Astrocyte of the cerebellum (primary cell): ENCODE data around the gene CHST11.

Experiments used
- DNase-seq: peaks from one replicate; pipeline ENCODE4 v3.0.0-alpha.2; 2011; ENCODE audit warnings: low read depth
- H3K4me3 ChIP-seq: 2 replicates; pipeline ENCODE4 v1.5.1; 2011; ENCODE audit warnings: mild to moderate bottlenecking, low read depth, low read length, moderate library complexity
- in situ Hi-C: cut with HindIII; loops from 2 replicates; pipeline ENCODE4 v1.10.0; 2017; ENCODE audit warnings: low sequenced_read_pairs
- TF ChIP-seq, protein P1 (sequence below): IDR thresholded peaks from 2 replicates; pipeline ENCODE4 v1.5.1; 2012; ENCODE audit warnings: low read length, low read depth, moderate library complexity, mild to moderate bottlenecking; ENCODE audit errors: missing control alignments

CHST11 gene

DNA sequence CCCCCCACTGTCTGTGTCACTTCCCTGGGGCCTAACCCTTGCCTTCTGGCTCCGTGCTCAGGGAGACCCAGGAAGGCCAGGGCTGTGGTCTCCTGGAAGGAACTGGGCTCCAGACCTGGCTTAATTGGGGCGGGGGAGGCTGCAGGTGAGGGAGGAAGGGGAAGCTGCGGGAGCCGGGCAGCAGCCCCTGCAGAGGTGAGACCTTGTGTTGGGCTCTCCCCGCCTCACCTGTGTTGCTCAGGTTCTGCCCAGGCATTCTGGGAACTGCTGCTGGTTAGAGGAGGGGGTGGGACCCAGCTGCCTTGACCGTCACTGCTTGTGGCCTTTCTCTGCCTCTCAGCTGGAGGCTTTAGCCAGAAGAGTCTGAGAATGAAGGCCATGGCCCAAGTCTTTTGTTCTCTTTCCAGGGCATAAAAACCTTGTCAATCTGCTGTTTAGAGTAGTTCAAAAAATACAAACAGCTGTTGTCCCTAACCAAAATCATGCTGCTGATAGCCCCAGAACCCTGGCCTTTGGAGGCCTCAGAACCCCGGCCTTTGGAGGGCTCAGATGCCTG, 247.6 kb downstream of the CHST11 start:
- in situ Hi-C loops, result no loop called here
- DNase-seq, result no peak
- TF ChIP-seq, protein P1, sequence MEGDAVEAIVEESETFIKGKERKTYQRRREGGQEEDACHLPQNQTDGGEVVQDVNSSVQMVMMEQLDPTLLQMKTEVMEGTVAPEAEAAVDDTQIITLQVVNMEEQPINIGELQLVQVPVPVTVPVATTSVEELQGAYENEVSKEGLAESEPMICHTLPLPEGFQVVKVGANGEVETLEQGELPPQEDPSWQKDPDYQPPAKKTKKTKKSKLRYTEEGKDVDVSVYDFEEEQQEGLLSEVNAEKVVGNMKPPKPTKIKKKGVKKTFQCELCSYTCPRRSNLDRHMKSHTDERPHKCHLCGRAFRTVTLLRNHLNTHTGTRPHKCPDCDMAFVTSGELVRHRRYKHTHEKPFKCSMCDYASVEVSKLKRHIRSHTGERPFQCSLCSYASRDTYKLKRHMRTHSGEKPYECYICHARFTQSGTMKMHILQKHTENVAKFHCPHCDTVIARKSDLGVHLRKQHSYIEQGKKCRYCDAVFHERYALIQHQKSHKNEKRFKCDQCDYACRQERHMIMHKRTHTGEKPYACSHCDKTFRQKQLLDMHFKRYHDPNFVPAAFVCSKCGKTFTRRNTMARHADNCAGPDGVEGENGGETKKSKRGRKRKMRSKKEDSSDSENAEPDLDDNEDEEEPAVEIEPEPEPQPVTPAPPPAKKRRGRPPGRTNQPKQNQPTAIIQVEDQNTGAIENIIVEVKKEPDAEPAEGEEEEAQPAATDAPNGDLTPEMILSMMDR, result no peak
- no peak overlapping the region for H3K4me3 ChIP-seq

GRCh38 chr12:104707194-104707593, 250.4 kb downstream of the CHST11 start:
- no peak overlapping the region for H3K4me3 ChIP-seq
- in situ Hi-C loops, result no loop called here
- TF ChIP-seq, protein P1, result no peak
- no peak for DNase-seq

DNA sequence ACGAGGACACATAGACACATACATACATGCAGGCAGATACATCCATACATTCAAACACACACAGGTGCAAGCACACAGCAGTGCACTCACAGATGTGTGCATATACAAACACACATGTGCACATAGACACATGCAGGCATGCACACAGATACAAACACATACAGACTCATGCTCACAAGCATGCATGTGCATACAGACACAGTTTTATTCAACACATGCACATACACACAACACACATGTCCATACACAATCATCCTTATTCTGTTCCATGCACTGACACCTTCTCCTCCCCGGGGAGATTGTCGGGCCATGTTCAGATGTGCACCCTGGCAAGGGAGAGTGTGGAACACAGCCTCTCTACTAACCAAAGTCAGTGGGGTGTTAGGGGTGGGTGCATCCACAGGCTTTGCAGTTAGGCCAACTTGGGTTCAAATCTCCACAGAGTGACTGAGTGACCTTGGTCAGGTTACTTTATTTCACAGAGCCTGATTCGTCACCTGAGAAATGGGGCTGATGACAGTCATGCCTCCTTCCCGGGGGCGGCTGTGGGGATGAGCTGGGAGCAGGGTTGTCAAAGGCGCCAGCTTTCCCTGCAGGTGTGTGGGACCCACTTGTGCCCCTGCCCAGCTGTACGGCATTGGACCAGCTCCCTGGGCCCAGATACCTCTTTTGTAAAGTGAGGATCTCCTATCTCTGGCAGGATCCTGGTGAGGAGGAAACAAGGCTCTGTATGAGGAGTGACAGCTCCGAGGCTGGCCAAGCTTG, 251.2 kb downstream of the CHST11 start:
- in situ Hi-C loops, result no loop called here
- H3K4me3 ChIP-seq, result no peak overlapping the region
- DNase-seq, result no peak
- TF ChIP-seq, protein P1, result no peak

DNA sequence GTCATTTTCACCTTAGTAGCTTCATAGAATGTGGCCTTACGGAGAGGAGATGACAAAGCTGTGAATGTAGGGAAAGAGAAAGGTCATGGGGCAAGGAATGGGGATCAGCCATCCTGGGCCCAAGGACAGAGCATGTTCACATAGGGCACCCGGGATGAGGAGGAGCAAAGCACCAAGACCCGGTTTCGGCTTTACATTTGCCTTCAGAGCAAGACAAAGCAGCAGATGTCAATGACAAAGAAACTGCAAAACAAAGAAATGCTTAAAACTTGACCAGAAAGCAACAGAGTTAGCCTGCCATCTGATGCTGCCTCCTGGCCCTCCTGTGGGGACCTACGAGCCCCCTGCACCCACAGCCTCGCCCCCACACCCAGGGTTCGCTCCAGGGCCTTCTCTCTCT, 252.1 kb downstream of the CHST11 start:
- DNase-seq, result no peak
- TF ChIP-seq, protein P1, result no peak
- in situ Hi-C loops, result no loop called here
- H3K4me3 ChIP-seq, result no peak overlapping the region

- TF ChIP-seq, protein P1, result no peak
- no peak overlapping the region for H3K4me3 ChIP-seq
- in situ Hi-C loops, result no loop called here
- no peak for DNase-seq
Observed at GRCh38 chr12:104709692-104710435, 253.1 kb downstream of the CHST11 start.

GRCh38 chr12:104710940-104711689, 254.4 kb downstream of the CHST11 start:
- TF ChIP-seq, protein P1, result no peak
- in situ Hi-C loops, result no loop called here
- H3K4me3 ChIP-seq, result no peak overlapping the region
- no peak for DNase-seq
